AG09319 (cell line): ENCODE results near the gene SAMD7.

ENCODE experiments used
- DNase-seq: peaks from one replicate; pipeline ENCODE4 v3.0.0-alpha.2; 2010; ENCODE audit warnings: low read depth; ENCODE audit errors: extremely low read depth
- CTCF ChIP-seq: IDR thresholded peaks from 2 replicates; pipeline ENCODE4 v1.5.1; 2011; ENCODE audit warnings: low read depth, mild to moderate bottlenecking, inconsistent platforms, low read length, moderate library complexity

SAMD7 gene

GRCh38 chr3:169966428-169966950 is 55.1 kb downstream of the SAMD7 start, which contains the start of gene SEC62:
Gene SEC62, plus strand, starts transcription at chr3:169966807. Its CDS starts 16 bp downstream, at chr3:169966823.
- DNase-seq: peak; percentile 79
- TF ChIP-seq CTCF: peak; percentile 42

GRCh38 chr3:169966951-169967915 is 55.9 kb downstream of the SAMD7 start:
- peak; percentile 18 for DNase-seq

GRCh38 chr3:169968224-169968885 is 57.0 kb downstream of the SAMD7 start:
- no peak for TF ChIP-seq CTCF
- DNase-seq: no peak

More at GRCh38 chr3:169966951-169967915, 55.9 kb downstream of the SAMD7 start:
- no peak for TF ChIP-seq CTCF

- TF ChIP-seq CTCF: no peak
- no peak for DNase-seq
Measured at GRCh38 chr3:169969174-169970095, 58.1 kb downstream of the SAMD7 start.

GRCh38 chr3:169970847-169971246 is 59.5 kb downstream of the SAMD7 start:
- TF ChIP-seq CTCF: no peak
- no peak for DNase-seq

- DNase-seq: no peak
- TF ChIP-seq CTCF: no peak
Measured at GRCh38 chr3:169971522-169971921, 60.1 kb downstream of the SAMD7 start.
